GM21717 (cell line): ENCODE data around the gene C20orf173.

Experiments used
- ATAC-seq: cut with Tn5 transposase; IDR thresholded peaks from one replicate; pipeline ENCODE4 v1.9.1; 2021; ENCODE audit warnings: mild to moderate bottlenecking, moderate library complexity; ENCODE audit not compliant: unreplicated experiment

C20orf173 gene

DNA sequence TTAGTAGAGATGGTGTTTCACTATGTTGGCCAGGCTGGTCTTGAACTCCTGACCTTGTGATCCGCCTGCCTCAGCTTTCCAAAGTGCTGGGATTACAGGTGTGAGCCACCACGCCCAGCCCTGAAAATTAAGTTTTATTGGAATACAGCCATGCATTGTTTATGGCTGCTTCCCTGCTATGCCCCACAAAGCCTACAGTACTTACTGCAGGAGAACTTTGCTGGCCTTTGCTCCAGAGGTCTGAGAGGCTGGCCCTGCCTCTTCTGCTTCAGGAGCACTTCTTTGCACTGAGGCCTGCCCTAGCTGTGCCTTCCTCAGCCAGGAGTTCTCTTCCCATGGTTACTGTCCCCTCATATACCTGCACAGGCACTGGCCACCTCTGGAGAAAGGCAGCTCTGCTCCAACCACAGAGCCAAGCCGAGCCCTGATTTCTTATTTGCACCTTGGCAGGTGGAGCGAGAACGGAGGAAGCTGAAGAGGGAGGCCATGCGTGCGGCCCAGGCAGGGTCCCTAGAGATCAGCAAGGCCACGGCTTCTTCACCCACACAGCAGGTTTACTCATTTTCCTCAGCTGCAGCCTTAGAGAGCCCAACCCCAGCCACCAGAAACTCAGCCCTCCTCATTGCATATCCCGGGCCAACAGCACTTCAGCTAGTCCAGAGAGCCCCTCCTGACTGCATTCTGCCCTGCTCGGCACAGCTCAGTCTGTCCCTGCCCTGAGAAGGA is 20.8 kb downstream of the C20orf173 start:
- ATAC-seq = no peak

DNA sequence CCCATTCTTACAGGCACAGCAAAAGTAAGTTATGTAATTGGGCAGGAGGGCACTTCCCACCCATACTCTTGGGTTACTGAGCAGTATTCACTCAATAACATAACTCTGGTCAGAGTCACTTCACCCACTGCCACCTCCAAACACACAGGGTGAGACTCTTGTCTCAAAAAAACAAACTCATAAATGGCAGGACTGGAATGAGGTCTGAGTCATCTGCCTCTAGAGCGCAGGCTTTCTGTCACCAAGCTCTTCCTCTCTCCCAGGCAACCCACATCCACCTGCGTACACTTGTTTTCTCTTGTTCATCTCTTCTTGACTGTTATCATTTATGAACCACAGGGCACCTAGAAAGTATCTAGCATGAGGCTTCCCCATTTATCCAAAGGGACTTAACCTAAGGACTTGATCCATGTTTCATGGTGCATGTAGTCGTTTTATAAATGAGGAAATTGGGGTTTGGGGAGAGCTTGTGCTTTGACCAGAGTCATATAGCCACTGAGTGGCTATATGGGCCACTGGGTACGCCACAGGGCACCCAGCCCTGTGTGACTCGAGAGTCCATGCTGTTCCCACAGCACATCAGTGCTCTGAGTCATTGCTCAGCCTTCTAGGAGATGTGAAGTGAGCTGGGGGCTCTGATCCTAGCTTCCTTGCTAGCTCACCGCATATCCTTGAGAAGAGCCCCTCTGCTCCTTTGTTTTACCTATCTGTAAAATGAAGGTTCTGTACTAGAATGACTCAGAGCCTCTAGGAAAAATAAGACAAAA is 22.4 kb downstream of the C20orf173 start:
- no peak for ATAC-seq

DNA sequence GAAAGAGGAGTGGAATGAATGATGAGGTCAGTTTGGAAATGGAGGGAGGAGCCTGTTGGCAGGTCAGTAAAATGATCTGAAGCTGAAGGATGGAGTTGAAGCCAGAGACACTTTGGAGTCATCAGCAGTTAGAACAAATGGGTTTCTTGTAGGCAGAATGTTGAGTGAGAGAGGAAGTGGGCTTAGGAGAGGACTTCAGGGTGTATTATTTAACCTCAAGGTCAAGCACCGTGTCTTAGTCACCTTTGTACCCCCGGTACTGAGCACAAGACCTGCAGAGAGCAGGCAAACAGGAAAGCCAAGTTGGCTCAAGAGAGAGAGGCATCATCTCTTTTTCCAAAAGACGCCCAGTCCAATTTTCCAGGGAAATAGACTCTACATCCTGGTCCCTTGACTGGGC is 23.3 kb downstream of the C20orf173 start:
- ATAC-seq = no peak

DNA sequence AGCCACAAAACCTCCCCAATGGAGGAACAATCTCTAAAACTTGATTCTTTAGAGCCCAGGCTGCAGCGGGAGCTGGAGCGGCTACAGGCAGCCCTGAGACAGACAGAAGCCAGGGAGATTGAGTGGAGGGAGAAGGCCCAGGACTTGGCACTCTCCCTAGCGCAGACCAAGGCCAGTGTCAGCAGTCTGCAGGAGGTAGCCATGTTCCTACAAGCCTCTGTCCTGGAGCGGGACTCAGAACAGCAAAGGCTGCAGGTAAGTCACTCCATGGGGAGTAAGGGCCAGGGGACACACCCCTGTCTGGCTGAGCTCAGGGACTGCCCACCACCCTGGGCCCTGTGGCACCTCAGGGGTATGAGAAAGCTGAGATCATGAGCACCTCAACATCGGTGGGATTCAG is 24.7 kb downstream of the C20orf173 start:
- no peak for ATAC-seq

DNA sequence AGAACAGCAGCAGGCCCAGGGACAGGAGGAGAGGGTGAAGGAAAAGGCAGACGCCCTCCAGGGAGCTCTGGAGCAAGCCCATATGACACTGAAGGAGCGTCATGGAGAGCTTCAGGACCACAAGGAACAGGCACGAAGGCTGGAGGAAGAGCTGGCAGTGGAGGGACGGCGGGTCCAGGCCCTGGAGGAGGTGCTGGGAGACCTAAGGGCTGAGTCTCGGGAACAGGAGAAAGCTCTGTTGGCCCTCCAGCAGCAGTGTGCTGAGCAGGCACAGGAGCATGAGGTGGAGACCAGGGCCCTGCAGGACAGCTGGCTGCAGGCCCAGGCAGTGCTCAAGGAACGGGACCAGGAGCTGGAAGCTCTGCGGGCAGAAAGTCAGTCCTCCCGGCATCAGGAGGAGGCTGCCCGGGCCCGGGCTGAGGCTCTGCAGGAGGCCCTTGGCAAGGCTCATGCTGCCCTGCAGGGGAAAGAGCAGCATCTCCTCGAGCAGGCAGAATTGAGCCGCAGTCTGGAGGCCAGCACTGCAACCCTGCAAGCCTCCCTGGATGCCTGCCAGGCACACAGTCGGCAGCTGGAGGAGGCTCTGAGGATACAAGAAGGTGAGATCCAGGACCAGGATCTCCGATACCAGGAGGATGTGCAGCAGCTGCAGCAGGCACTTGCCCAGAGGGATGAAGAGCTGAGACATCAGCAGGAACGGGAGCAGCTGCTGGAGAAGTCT is 25.5 kb downstream of the C20orf173 start:
- ATAC-seq = no peak

DNA sequence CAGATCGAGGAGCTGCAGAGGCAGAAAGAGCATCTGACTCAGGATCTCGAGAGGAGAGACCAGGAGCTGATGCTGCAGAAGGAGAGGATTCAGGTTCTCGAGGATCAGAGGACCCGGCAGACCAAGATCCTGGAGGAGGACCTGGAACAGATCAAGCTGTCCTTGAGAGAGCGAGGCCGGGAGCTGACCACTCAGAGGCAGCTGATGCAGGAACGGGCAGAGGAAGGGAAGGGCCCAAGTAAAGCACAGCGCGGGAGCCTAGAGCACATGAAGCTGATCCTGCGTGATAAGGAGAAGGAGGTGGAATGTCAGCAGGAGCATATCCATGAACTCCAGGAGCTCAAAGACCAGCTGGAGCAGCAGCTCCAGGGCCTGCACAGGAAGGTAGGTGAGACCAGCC is 26.2 kb downstream of the C20orf173 start:
- no peak for ATAC-seq

DNA sequence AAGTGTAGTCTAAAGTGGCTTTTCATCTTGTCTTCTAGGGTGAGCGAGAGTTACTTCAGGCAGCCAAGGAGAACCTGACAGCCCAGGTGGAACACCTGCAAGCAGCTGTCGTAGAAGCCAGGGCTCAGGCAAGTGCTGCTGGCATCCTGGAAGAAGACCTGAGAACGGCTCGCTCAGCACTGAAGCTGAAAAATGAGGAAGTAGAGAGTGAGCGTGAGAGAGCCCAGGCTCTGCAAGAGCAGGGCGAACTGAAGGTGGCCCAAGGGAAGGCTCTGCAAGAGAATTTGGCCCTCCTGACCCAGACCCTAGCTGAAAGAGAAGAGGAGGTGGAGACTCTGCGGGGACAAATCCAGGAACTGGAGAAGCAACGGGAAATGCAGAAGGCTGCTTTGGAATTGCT is 27.1 kb downstream of the C20orf173 start:
- peak; percentile 70 for ATAC-seq

DNA sequence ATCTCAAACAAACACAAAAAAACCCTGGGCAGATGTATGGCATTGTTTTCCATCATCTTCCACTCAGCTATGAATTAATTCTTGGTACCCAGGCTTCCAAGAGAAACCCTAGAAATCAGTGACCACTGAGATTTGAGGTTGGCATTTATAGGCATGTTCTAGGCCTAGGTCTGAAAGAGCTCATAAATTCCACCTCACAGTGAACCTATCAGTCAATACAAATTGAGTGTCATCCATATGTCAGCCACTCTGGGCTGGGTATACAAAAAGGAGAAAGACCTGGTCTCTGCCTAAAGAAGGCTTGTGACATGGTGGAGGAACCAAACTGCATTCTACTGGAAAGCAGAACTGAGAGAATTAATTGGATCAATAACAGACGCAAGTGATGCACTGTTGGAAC is 30.2 kb downstream of the C20orf173 start:
- no peak for ATAC-seq

DNA sequence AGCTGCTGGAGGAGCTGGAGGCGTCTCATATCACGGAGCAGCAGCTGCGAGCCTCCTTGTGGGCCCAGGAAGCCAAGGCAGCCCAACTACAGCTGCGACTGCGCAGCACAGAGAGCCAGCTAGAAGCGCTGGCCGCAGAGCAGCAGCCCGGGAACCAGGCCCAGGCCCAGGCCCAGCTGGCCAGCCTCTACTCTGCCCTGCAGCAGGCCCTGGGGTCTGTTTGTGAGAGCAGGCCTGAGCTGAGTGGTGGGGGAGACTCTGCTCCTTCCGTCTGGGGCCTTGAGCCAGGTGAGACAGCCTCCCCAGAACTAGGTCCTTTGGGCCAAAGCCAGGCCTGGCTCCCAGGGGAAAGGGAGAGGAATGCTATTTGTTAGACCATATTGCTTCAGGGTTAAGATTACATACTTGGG is 31.7 kb downstream of the C20orf173 start:
- no peak for ATAC-seq

DNA sequence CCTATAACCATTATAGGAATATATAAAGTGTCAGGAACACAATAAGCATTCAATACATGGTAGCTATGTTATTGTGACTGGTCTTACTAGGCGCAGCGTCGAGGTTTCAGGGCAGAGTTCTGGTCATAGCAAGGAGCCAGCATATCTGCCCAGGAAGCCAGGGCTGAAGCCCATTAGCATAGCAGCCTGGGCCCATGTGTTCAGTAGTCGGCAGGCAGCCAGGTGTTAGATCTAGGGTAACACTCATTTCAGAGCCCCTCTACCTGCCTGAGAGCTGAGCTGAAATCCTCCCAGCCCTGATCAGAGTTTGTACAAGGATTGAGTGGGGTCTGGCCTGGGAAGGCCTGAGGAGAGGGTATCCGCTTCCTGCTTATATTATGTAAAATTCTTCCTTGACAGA is 32.1 kb downstream of the C20orf173 start:
- no peak for ATAC-seq

DNA sequence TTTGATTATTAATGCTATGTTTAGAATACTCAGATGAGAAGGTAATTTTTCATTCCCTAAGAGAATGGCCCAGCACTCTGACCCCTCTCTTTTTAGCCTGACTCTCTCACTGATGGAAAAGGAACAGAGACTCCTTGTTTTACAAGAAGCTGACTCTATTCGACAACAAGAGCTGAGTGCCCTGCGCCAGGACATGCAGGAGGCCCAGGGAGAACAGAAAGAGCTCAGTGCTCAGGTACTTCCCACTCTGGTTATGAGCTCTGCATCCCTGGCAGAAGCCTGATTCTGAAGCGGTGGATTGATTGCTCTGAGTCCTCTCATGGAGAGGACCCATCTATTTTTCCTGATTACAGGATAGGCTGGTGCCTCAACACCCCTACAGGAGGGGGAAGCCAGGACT is 33.0 kb downstream of the C20orf173 start:
- no peak for ATAC-seq

DNA sequence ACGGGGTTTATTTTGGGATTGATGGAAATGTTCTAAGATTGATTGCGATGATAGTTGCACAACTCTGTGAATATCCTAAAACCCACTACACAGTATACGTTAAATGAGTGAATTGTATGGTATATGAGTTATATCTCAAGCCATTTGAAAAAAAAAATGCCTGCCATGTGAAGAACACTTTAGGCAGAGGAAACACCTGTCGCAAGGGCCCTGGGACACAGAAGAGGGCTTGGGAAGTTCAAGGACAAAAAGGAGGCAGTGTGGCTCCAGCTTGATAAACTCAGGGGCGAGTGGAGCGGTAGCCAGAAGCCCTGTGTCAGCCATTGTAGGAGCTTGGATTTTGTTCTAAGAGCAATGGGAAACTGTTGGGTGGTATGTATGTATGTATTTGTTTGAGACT is 37.1 kb downstream of the C20orf173 start:
- no peak for ATAC-seq

DNA sequence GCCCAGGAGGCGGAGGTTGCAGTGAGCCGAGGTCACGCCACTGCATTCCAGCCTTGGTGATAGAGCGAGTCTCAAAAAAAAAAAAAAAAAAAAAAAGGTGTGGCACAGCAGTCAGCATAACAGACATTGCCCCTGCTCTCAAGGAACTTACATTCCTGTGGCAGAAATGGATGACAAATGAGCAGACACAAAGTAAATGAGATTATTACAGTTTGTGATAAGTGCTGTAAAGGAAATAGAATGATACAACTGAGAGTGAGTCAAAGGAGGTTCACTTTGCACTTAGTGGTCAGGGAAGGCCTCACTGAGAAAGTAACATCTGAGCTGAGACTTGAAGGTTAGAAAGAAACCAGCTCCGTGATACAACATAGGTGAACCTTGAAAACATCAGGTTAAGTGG is 37.6 kb downstream of the C20orf173 start:
- ATAC-seq = no peak

DNA sequence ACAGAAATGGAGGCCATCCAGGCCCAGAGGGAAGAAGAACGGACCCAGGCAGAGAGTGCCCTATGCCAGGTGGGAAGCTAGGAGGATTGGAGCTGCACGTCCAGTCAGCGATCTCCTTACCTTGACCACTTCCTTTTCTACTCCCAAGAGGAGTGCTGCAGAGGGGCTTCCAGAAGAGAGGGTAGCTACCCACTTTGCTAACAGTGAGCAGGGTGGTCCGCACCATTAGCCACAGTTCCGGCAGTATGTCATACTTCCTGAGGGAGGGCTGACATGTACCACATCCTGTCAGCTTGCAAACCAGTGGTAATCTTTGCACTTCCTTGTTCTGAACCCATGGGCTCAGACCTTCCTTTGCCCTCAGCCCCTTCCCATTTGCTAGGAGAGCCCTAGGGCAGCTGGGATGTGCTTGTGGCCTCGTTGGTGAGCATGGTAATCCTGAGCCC is 38.7 kb downstream of the C20orf173 start:
- ATAC-seq = peak; percentile 86

DNA sequence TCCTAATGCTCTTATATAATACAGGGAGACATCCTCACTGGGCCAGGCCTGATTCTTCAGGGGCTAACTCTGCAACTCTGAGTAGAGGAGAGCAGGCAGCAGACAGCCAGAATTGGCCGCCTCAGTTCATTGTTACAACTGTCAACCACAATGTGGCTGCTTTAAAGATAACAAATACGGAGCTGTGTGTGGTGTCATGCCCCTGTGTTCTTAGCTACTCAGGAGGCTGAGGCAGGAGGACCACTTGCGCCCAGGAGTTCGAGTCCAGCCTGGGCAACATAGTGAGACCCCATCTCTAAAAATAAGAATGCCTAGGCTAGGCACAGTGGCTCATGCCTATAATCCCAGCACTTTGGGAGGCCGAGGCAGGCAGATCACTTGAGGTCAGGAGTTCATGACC is 39.7 kb downstream of the C20orf173 start:
- ATAC-seq = no peak

DNA sequence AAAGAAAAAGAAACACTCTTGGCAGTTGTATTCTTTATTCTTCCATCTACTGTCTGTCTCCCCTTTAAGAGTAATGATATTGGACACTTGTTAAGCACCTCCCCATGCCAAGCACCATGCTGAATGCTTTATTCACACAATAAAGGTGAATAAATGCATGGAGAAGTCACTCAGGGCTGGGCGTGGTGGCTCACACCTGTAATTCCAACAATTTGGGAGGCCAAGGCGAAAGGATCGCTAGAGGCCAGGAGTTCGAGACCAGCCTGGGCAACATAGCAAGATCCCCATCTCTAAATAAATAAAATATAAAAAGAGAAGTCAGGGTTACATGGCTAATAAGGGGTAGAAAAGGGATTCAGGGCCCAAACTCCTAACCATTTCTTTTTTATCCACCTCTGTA is 42.0 kb downstream of the C20orf173 start:
- no peak for ATAC-seq

DNA sequence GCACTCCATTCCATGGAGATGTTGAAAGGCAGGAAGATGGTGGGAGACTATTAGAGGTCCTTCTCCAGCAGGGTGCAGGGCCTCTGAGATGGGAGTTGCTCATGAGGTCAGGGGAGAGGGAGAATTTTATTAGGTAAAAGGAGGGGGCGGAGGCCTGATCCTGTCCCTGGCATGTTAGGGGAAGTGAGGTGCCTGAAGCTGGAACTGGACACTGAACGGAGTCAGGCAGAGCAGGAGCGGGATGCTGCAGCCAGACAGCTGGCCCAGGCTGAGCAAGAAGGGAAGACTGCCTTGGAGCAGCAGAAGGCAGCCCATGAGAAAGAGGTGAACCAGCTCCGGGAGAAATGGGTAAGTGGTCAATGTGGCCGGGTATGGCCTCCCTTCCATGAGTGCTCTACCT is 49.7 kb downstream of the C20orf173 start:
- no peak for ATAC-seq

DNA sequence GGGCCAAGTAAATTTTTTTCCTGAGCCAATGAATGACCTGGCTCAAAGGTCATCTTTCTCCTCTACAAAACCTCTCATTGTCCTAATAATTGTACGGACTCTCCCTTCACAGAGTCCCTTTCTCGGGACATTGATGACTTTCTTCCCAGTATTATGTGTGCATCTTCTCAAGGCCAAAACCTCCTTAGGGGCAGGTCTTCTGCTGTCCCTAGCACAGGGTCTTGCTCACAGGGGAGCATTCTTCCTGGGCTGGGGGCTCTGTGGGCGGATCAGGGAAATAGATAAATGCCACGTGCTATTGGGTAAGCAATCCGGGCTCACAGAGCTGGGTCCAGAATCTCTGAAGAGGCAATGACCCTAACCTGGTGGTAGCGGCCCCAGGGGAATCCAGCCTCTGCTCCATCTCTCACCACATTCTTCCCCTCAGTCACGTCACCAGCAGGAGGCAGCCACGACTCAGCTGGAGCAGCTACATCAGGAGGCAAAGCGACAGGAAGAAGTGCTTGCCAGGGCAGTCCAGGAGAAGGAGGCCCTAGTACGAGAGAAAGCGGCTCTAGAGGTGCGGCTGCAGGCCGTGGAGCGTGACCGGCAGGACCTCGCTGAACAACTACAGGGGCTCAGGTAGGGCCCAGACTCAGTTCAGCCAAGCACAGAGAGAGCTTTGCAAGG is 50.5 kb downstream of the C20orf173 start:
- no peak for ATAC-seq
